Measurements from ENCODE around the gene CAMSAP2.

CAMSAP2 gene

DNA sequence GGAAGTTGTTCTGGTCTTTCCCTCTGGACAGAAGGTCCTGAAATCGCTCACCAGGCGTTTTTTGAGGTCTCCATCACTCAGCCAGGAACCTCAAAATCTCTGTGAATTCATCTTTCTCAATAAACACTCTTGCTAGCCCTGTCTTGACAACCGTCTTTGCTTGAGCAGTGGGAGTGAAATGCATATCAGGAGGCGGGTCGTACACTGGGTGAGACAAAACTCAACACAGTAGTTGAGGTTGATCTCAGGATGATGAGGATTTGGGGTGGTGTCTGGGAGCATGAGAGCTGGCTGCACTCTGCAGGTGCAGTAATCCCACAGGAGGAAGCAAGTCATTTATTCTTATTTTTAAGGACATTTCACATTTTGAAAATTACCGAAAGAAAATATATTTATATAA is 136.0 kb downstream of the CAMSAP2 start:
- H3K4me3 ChIP-seq (replicated peaks; ENCODE audit: low read depth, low read length), result no peak overlapping the region
- DNase-seq (ENCODE audit: low read depth), result no peak
- TF ChIP-seq, protein P1, sequence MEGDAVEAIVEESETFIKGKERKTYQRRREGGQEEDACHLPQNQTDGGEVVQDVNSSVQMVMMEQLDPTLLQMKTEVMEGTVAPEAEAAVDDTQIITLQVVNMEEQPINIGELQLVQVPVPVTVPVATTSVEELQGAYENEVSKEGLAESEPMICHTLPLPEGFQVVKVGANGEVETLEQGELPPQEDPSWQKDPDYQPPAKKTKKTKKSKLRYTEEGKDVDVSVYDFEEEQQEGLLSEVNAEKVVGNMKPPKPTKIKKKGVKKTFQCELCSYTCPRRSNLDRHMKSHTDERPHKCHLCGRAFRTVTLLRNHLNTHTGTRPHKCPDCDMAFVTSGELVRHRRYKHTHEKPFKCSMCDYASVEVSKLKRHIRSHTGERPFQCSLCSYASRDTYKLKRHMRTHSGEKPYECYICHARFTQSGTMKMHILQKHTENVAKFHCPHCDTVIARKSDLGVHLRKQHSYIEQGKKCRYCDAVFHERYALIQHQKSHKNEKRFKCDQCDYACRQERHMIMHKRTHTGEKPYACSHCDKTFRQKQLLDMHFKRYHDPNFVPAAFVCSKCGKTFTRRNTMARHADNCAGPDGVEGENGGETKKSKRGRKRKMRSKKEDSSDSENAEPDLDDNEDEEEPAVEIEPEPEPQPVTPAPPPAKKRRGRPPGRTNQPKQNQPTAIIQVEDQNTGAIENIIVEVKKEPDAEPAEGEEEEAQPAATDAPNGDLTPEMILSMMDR (IDR thresholded peaks at IDR 0.05; ENCODE audit: low read length, missing control alignments), result no peak

DNA sequence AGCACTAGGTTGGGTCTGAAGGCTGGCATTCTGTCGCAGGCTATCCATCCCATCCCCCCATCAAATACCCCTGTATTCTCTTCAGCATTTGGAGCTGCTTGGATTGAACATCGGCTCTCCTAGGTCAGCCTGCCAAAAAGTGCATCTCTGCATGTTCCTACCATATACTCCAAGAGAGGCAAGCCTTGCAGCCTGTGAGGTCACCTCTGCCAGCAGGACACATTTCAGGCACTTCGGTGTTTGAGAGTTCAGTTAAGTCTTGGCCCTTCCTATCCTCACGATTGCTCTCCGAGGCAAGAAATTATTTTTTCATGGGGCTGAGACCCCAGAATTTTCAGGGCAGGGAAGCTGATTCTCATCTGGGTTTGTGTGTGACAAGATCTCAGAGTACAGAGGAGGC is 136.7 kb downstream of the CAMSAP2 start:
- DNase-seq (ENCODE audit: low read depth), result no peak
- TF ChIP-seq, protein P1 (IDR thresholded peaks at IDR 0.05; ENCODE audit: low read length, missing control alignments), result no peak
- no peak overlapping the region for H3K4me3 ChIP-seq (replicated peaks; ENCODE audit: low read depth, low read length)

DNA sequence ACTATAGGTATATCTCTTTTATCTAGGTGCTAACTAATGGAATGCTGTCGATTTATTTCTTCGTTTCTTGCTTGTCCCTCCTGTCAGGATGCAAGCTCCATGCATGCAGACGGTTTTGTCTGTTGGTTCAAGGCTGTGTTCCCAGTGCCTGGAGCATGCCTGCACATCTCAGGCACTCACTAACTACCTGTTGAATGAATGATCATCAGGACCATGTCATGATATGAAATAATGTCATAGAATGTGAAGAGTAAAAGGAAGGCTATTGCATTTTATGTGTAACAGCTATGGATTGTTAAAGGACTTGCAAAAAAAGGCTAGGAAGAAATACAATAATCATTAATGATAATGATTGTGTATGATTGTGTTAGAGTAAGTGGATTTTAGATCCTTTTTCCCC is 138.3 kb downstream of the CAMSAP2 start:
- DNase-seq (ENCODE audit: low read depth), result no peak
- TF ChIP-seq, protein P1 (IDR thresholded peaks at IDR 0.05; ENCODE audit: low read length, missing control alignments), result no peak
- H3K4me3 ChIP-seq (replicated peaks; ENCODE audit: low read depth, low read length), result no peak overlapping the region

DNA sequence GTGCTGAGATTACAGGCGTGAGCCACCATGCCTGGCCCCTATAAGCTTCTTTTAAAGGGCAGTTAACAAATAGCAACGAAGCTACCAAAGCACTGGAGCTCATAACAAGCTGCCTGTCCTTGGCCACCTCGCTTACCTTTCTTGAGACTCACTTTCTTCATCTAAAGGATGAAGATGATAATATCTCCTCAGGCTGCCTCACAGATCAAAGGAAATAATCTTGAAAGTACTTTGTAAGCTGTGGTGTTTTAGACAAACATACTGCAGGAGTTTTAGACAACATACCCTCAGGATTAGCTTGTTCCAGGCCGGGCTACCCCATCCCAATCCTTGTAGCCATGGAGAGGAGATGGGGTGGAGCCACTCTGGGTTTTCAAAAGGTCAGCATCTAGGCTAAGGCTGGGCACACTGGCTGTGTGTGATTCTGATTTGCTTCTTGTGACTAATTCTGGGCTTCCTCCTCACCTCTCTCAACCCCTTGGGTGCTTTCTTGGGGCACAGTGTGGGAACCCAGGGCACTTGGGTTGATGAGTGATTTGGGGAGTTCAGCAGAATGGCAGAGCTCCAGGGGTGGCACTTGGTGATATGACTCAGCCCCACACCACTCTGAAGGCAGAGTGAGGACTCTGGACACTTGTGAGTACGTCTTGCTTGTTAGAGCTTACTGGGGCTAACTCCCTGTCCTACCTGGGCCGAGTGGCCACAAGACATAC is 139.3 kb downstream of the CAMSAP2 start:
- DNase-seq (ENCODE audit: low read depth), result no peak
- TF ChIP-seq, protein P1 (IDR thresholded peaks at IDR 0.05; ENCODE audit: low read length, missing control alignments), result no peak
- H3K4me3 ChIP-seq (replicated peaks; ENCODE audit: low read depth, low read length), result no peak overlapping the region

DNA sequence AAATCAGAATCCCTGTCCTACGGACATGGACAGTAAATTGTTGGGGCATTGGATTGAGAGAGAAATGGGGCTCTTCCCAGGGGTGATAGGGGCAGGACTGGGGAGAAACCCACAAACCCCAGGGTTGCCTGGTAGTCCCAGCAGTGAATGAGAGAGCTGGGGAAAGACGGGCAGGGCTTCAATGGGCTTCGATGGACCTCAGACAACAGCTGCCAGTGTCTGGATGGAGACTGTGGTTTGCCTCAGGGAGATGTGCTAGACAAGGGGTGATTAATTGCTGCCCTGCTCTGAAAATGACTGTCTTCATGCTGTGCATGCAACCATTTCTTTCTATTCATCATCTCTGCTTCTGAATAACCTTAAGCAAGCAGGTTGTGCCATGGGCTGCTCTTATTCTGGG is 141.5 kb downstream of the CAMSAP2 start:
- H3K4me3 ChIP-seq (replicated peaks; ENCODE audit: low read depth, low read length), result no peak overlapping the region
- no peak for DNase-seq (ENCODE audit: low read depth)
- TF ChIP-seq, protein P1 (IDR thresholded peaks at IDR 0.05; ENCODE audit: low read length, missing control alignments), result no peak

DNA sequence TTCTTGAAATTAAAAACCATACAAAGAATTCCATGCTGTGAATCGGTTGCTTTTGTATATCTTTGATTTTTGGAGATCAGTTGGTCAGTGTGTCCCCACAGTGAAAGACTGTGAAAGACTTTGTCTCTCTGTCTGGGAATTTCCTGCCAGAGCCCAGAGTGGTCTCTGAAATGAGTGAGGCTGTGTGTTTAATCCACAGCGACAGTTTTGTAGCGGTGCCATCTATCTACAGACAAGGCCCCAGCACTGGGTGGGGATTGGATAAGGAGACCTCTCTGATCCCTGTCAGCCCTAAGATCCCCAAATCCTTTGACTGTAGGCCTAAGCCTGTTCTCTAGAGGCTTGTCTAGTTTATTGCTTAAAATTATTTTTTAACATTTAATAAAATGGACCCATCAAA is 144.4 kb downstream of the CAMSAP2 start:
- TF ChIP-seq, protein P1 (IDR thresholded peaks at IDR 0.05; ENCODE audit: low read length, missing control alignments), result no peak
- H3K4me3 ChIP-seq (replicated peaks; ENCODE audit: low read depth, low read length), result no peak overlapping the region
- no peak for DNase-seq (ENCODE audit: low read depth)
